Measurements from ENCODE around the gene BCKDHA. TPM values are rescaled to one million over a fixed set of nuclear protein-coding genes. Genes with fewer than 3 reads are reported as not detected.

BCKDHA gene
- total RNA-seq, 1 donor from 2014 or later = 11.7 TPM

GRCh38 chr19:41421314-41421713, 23.7 kb downstream of the BCKDHA start:
- H3K27ac Mint-ChIP-seq = no peak overlapping the region
- no peaks in the 10 kb centered on the region for H3K27me3 Mint-ChIP-seq
- peaks cover 4% of the 10 kb centered on the region for H3K4me1 Mint-ChIP-seq (ENCODE audit: unreplicated experiment)
- H3K36me3 Mint-ChIP-seq = peaks cover 6% of the 10 kb centered on the region
- no peak for TF ChIP-seq CTCF (conservative IDR thresholded peaks at IDR 0.05)
- DNase-seq (ENCODE audit: extremely low spot score, unreplicated experiment) = no peak
- no peak overlapping the region for H3K4me3 Mint-ChIP-seq
- H3K9me3 Mint-ChIP-seq = no peaks in the 10 kb centered on the region

- Mint-ChIP-seq H3K9me3 (no peaks in the 10 kb centered on the region), H3K36me3 (peaks cover 6% of the 10 kb centered on the region), H3K4me1 (ENCODE audit: unreplicated experiment) (peaks cover 7% of the 10 kb centered on the region), H3K27me3 (no peaks in the 10 kb centered on the region), H3K4me3 (no peak overlapping the region), H3K27ac (no peak overlapping the region)
- no peak for DNase-seq (ENCODE audit: extremely low spot score, unreplicated experiment)
- no peak for TF ChIP-seq CTCF (conservative IDR thresholded peaks at IDR 0.05)
These were observed 24.4 kb downstream of the BCKDHA start for GRCh38 chr19:41421973-41422372.

- no peak for TF ChIP-seq CTCF (conservative IDR thresholded peaks at IDR 0.05)
- Mint-ChIP-seq H3K27me3 (no peaks in the 10 kb centered on the region), H3K4me3 (no peak overlapping the region), H3K4me1 (ENCODE audit: unreplicated experiment) (peaks cover 9% of the 10 kb centered on the region), H3K9me3 (no peaks in the 10 kb centered on the region), H3K27ac (no peak overlapping the region), H3K36me3 (peaks cover 6% of the 10 kb centered on the region)
- DNase-seq (ENCODE audit: extremely low spot score, unreplicated experiment) = no peak
These were observed 24.8 kb downstream of the BCKDHA start for GRCh38 chr19:41422456-41422855.

GRCh38 chr19:41422955-41423354, 25.3 kb downstream of the BCKDHA start:
- peaks cover 13% of the 10 kb centered on the region for H3K4me1 Mint-ChIP-seq (ENCODE audit: unreplicated experiment)
- no peaks in the 10 kb centered on the region for H3K27me3 Mint-ChIP-seq
- H3K4me3 Mint-ChIP-seq = no peak overlapping the region
- no peak overlapping the region for H3K27ac Mint-ChIP-seq
- DNase-seq (ENCODE audit: extremely low spot score, unreplicated experiment) = no peak
- no peak for TF ChIP-seq CTCF (conservative IDR thresholded peaks at IDR 0.05)
- no peaks in the 10 kb centered on the region for H3K9me3 Mint-ChIP-seq
- peaks cover 6% of the 10 kb centered on the region for H3K36me3 Mint-ChIP-seq

GRCh38 chr19:41424335-41425173, 26.9 kb downstream of the BCKDHA start:
- Mint-ChIP-seq H3K27me3 (no peaks in the 10 kb centered on the region), H3K4me3 (no peak overlapping the region), H3K4me1 (ENCODE audit: unreplicated experiment) (peaks cover 16% of the 10 kb centered on the region), H3K9me3 (no peaks in the 10 kb centered on the region), H3K27ac (no peak overlapping the region), H3K36me3 (peaks cover 3% of the 10 kb centered on the region)
- TF ChIP-seq CTCF (conservative IDR thresholded peaks at IDR 0.05) = no peak
- DNase-seq (ENCODE audit: extremely low spot score, unreplicated experiment) = no peak
